ENCODE data around the gene KRT10.
A peak's percentile ranks its signal among the peaks of the same experiment; 100 is the strongest.

The KRT10 gene

DNA sequence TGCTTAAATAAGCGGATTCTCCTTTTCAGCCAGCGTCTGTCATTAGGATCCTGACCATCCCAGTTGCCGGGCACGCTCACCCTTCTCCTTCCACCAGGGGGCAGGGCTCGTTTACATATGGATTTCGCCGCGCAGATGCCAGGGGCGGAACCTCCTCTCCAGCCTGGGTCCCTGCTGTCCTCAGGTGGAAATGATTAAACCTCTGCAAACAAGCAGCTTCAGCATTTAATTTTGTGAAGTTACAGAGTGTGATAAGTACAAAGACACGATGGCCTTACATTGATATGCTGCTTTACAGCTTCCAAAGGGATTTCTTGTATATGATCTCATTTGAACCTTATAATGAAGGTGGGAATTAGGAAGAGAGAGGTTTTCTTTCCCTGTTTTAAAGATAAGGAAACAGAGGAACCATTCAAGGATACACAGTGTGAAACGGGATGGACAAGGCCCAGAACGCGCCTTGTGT lies 18.8 kb downstream of the KRT10 start:
- DNase-seq (ENCODE audit: low spot score), result peak; percentile 84

GRCh38 chr17:40801157-40801556 lies 21.3 kb downstream of the KRT10 start:
- DNase-seq (ENCODE audit: low spot score), result no peak

- DNase-seq (ENCODE audit: low spot score), result no peak
Observed at GRCh38 chr17:40800381-40800780, 22.0 kb downstream of the KRT10 start.

- no peak for DNase-seq (ENCODE audit: low spot score)
Observed at GRCh38 chr17:40799859-40800258, 22.6 kb downstream of the KRT10 start, which contains the start of gene KRT28. KRT28 (minus strand) TSS chr17:40799959; CDS start chr17:40799893, 66 bp downstream.

GRCh38 chr17:40796846-40797245 lies 25.6 kb downstream of the KRT10 start:
- DNase-seq (ENCODE audit: low spot score), result no peak

- no peak for DNase-seq (ENCODE audit: low spot score)
Observed at GRCh38 chr17:40795019-40795667, 27.3 kb downstream of the KRT10 start.

GRCh38 chr17:40794466-40794865 lies 27.9 kb downstream of the KRT10 start:
- DNase-seq (ENCODE audit: low spot score), result no peak

DNA sequence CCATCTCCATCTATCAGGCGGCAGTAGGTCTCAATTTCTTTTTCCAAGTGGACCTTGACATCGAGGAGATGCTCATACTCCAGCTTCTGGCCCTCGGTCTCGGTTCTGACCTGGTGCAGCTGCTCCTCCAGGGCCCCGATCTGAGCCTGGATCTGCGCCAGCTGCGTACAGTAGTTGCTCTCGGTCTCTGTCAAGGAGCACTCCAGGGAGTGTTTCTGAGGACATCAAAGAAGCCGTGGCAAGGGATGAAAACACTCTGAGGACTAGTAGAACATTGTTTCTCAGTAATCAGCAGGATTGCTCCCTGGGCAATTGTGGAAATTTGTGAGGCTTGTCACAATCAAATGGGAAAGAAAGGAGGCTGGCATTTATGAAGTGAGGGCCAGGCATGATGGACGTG lies 28.6 kb downstream of the KRT10 start:
- DNase-seq (ENCODE audit: low spot score), result no peak

DNA sequence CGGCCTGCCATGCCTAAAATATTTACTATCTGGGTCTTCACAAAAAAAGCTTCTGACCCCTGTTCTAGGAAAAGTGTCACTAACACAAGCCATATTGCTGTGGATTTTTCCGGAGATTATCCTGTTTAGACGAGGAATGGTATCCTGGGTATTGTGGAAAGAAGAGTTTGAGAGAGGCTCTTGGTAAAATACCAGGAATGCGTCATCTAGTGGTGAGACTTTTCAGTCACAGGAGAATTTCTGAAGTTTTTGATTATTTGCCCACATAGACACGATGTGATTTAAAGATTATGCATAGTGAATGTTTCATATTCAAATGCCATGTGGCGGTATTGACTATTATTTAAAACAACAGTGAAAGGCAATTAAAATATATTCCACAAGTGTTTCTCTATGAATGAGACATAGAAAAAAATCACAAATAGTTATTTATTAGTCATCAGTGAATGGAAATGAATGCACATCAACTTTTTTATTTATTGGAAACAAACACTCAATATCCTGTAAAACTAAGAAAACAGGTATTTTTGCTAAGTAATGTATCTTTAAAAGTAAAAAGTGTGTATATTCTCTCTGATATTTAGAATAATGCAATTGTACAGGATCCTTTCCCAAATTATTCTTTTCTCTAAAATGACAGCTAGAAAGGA lies 30.5 kb downstream of the KRT10 start:
- DNase-seq (ENCODE audit: low spot score), result peak; percentile 52

DNA sequence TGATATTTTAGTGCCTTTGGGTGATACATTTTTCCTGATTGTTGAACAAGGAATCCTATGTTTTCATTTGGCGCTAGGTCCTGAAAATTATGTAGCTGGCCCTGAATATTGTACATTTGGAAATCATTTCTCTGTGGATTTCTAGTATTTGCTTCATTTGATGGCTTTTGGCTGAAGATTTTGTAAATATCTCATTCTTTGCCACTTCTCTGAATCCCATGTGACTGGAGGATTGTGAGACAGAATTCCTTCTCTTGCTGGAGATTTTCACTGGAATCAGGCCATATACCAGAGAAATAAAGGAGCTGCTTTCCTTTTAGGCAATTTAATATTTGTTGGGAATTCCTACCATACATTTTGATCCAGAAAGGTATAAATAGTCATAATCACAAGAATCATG lies 31.3 kb downstream of the KRT10 start:
- no peak for DNase-seq (ENCODE audit: low spot score)

DNA sequence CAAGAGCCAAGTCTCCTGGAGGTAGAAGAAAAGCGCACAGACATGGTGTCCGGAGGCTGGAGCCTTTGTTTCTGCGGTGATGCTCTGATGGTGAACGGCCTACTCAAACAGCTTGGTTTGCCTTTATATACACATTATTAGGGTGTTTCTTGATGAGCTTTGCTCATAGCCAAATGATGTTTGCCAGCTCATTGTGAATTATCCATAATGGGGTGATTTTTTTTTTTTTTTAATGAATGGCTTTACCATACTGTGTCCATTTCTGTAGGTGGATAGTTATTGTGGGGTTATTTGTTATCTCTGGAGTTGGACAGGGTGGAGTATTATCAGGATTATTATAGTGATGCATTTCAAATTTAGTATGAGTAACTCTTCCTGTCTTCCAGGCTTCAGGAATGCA lies 40.0 kb downstream of the KRT10 start, which contains the start of gene KRT27:
Gene KRT27 (minus strand): TSS at position 101 of the 400 bp plus-strand sequence. CDS start 57 bp downstream, at position 44.
- DNase-seq (ENCODE audit: low spot score), result no peak

DNA sequence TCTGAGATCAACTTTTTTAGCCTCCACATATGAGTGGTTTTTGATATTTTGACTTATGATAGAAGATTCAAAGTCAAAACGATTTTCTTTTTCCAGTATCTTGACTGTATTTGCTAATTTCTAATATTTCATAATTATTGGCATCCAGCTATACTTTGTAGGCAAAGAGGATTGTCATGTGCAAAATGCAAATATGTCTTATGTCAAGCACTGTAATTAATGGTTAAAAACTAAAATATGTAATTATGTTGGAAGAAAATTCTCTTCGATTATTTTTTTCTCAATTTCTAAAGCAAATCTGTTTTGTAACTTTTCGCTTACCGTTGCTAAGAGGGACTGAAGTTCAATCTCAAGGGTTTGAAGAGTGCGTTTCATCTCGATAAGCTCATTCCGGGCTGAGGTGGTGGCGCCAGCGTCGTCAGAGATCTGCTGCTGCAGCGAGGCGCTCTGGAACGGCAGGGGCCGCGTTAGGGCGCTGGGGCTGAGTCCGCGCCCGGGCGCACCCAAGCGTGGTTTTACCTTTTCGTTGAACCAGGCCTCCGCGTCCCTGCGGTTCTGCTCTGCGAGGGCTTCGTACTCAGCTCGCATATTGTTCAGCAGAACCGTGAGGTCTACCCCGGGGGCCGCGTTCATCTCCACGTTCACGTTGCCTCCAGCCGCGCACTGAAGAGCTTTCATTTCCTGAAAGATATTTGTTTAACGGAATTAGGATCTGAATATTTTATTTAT lies 43.1 kb downstream of the KRT10 start:
- DNase-seq (ENCODE audit: low spot score), result no peak

GRCh38 chr17:40778461-40778860 lies 44.0 kb downstream of the KRT10 start:
- no peak for DNase-seq (ENCODE audit: low spot score)

DNA sequence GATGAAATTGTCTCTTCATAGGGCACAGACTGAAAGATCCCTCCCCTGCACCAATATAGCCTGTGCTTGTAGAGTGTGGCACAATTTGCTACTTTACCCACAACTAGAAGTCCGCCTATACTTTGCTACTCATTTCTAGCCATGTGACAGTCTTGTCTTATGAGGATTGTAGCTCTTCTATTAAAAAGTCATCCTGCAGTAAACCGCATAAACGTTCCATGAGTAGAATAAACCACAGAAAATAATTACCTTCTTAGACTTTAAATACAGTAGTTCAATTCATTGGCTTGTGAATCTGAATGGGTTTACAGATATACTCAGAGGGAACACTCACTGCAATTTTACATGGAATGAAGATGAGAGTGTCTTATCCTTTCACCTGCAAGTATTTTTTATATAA lies 44.4 kb downstream of the KRT10 start:
- no peak for DNase-seq (ENCODE audit: low spot score)

DNA sequence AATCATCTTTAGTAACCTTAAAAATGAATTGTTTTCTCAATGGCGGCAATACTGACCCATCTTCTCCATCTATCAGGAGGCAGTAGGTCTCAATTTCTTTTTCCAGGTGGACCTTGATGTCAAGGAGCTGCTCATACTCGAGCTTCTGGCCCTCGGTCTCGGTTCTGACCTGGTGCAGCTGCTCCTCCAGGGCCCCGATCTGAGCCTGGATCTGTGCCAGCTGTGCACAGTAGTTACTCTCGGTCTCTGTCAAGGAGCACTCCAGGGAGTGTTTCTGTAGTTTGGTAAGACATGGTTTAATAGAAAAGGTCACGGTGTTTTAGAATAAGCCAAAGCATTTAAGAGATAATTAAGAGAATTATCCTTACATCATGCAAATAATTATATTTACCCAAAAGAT lies 45.0 kb downstream of the KRT10 start:
- DNase-seq (ENCODE audit: low spot score), result no peak

DNA sequence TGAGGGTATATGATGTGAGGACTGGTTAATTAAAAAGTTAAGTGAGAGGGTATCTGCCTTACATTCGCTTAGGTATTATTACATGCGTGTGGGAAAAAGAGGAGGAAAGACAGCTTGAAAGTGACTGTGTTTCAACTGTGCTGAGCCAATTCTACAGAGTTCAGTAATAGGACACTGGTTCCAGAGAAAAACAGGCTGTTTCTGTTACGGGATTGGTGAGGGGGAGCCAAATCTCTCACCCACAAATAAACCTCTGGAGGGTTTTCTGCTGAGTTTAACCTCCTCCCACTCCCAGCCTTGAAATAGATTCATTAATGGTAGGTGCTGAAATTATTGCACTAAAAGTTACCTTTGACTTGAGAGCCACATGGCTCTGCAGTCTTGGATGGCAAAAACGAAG lies 46.5 kb downstream of the KRT10 start:
- DNase-seq (ENCODE audit: low spot score), result no peak

GRCh38 chr17:40772101-40772500 lies 50.3 kb downstream of the KRT10 start, which contains the start of gene KRT26:
KRT26 (minus strand) TSS chr17:40772201; CDS start chr17:40772113, 88 bp downstream.
- DNase-seq (ENCODE audit: low spot score), result no peak

Measured in AG08395 (cell line).